ENCODE data around the gene LRRK1.

LRRK1 gene

GRCh38 chr15:101013769-101014675 lies 94.9 kb downstream of the LRRK1 start:
- no peak for TF ChIP-seq CTCF (IDR thresholded peaks at IDR 0.05)

- TF ChIP-seq CTCF (IDR thresholded peaks at IDR 0.05): peak; percentile 87
Measured at GRCh38 chr15:101014921-101015841, 96.0 kb downstream of the LRRK1 start.

GRCh38 chr15:101016581-101016980 lies 97.4 kb downstream of the LRRK1 start:
- no peak for TF ChIP-seq CTCF (IDR thresholded peaks at IDR 0.05)

GRCh38 chr15:101017093-101017754 lies 98.1 kb downstream of the LRRK1 start:
- TF ChIP-seq CTCF (IDR thresholded peaks at IDR 0.05): no peak

- TF ChIP-seq CTCF (IDR thresholded peaks at IDR 0.05): no peak
Measured at GRCh38 chr15:101018016-101018415, 98.9 kb downstream of the LRRK1 start.

GRCh38 chr15:101018450-101018849 lies 99.3 kb downstream of the LRRK1 start:
- no peak for TF ChIP-seq CTCF (IDR thresholded peaks at IDR 0.05)

GRCh38 chr15:101019366-101019896 lies 100.3 kb downstream of the LRRK1 start:
- no peak for TF ChIP-seq CTCF (IDR thresholded peaks at IDR 0.05)
